ENCODE data around the gene SH3RF2.
A peak's percentile ranks its signal among the peaks of the same experiment; 100 is the strongest.

DNA sequence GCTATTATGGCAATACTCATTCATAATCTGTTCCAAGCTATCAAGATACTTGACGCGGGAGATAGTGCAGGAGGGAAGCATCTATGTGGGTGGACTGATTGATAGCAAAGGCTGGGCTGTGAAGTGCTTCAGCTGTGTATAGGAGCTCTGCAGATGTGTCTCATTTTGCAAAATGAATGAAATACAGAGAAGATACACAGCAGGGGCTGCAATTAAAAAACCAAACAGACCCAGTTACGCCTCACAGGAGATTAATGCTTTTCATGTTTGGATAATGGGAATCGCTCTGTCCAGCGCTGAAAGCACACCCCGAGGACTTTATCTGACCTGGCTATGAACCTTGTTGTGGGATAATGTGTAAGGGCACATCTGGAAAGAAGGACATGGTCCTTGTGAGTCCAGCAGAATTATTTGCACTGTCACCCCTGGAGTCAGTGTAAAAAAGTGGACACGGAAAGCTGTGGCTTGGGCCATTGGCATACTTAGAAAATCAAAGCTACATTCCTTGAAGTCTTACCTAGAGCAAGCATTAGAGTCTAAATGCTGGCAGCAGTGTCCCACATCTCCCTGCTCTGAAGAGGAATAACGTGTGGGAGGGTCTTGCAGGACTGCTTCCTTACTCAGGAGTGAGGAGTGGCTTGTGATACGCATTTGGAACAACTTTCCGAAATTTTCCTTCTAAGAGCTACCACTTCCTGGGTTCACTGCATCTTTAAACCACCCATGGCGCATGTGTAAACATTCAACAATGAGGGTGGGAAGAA lies 2.6 kb downstream of the SH3RF2 start:
- no peak for TF ChIP-seq TAF1 (IDR thresholded peaks at IDR 0.05; ENCODE audit: borderline replicate concordance, insufficient read depth, low read length)
- no peak for TF ChIP-seq POLR2AphosphoS5 (IDR thresholded peaks at IDR 0.05; ENCODE audit: low read depth, low read length)
- no peak for TF ChIP-seq SIN3A (IDR thresholded peaks at IDR 0.05; ENCODE audit: borderline replicate concordance, insufficient read depth, low read length)
- TF ChIP-seq, protein P1, sequence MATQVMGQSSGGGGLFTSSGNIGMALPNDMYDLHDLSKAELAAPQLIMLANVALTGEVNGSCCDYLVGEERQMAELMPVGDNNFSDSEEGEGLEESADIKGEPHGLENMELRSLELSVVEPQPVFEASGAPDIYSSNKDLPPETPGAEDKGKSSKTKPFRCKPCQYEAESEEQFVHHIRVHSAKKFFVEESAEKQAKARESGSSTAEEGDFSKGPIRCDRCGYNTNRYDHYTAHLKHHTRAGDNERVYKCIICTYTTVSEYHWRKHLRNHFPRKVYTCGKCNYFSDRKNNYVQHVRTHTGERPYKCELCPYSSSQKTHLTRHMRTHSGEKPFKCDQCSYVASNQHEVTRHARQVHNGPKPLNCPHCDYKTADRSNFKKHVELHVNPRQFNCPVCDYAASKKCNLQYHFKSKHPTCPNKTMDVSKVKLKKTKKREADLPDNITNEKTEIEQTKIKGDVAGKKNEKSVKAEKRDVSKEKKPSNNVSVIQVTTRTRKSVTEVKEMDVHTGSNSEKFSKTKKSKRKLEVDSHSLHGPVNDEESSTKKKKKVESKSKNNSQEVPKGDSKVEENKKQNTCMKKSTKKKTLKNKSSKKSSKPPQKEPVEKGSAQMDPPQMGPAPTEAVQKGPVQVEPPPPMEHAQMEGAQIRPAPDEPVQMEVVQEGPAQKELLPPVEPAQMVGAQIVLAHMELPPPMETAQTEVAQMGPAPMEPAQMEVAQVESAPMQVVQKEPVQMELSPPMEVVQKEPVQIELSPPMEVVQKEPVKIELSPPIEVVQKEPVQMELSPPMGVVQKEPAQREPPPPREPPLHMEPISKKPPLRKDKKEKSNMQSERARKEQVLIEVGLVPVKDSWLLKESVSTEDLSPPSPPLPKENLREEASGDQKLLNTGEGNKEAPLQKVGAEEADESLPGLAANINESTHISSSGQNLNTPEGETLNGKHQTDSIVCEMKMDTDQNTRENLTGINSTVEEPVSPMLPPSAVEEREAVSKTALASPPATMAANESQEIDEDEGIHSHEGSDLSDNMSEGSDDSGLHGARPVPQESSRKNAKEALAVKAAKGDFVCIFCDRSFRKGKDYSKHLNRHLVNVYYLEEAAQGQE (IDR thresholded peaks at IDR 0.05; ENCODE audit: insufficient read depth in 1 of 2, low read depth in 2 of 2, low read length in 2 of 2) = peak in 1 of 2 experiments; percentile 79; a peak in 2 of 4 replicates
- TF ChIP-seq FOXP2 (optimal IDR thresholded peaks at IDR 0.05; ENCODE audit: borderline replicate concordance, extremely low read depth, extremely low read length, insufficient read depth) = no peak
